B cell (primary cell): Measurements from ENCODE around the gene CYP2A13. TPM values are rescaled to one million over a fixed set of nuclear protein-coding genes. Genes with fewer than 3 reads are reported as not detected.

Source experiments
- ATAC-seq: fragments of 200-7000 bp; cut with Tn5 transposase; one replicate; pipeline ENCODE4 v1.10.0; 2021; ENCODE audit warnings: low read depth, mild to moderate bottlenecking, moderate number of reproducible peaks, moderate library complexity
- CTCF ChIA-PET: fragments of 350-600 bp; sonication (Branson Sonifier 250); formaldehyde crosslinking; loops from one replicate; lab custom pipeline; 2021; ENCODE audit warnings: antibody characterized with exemption, inconsistent platforms; lab: Charles Lee
- POLR2A ChIA-PET: fragments of 350-600 bp; sonication (Branson Sonifier 250); formaldehyde crosslinking; loops from one replicate; lab custom pipeline; 2021; ENCODE audit warnings: antibody characterized with exemption; lab: Charles Lee
- DNase-seq: peaks from one replicate; pipeline ENCODE4 v3.0.0; 2013
- H2AFZ ChIP-seq: 2 replicates; pipeline ENCODE4 v1.6.1; 2012; ENCODE audit warnings: mild to moderate bottlenecking, low read depth, low read length; ENCODE audit not compliant: insufficient read depth, poor library complexity, severe bottlenecking
- H3K27ac ChIP-seq, 2 donors: 1 replicate in 1 of 2; 2 replicates in 1 of 2; pipeline ENCODE4 v1.5.1; 2012 to 2013; ENCODE audit warnings: low read length in 2 of 2, mild to moderate bottlenecking in 2 of 2, moderate library complexity in 1 of 2
- H3K27me3 ChIP-seq, 4 experiments: fragments of 200-600 bp in 1 of 4; sonication (generic) in 1 of 4; replicated peaks in 1 of 4; 1 replicate in 2 of 4; 2 replicates in 2 of 4; pipeline versions ENCODE4 v1.6.1 to v1.7.0; 2013 to 2016; ENCODE audit warnings: low read length in 3 of 4, mild to moderate bottlenecking in 2 of 4, mixed read lengths in 1 of 4, moderate library complexity in 1 of 4; ENCODE audit not compliant: insufficient read depth in 4 of 4, control insufficient read depth in 3 of 4; ENCODE audit errors: control extremely low read depth in 1 of 4
- H3K36me3 ChIP-seq, 2 experiments: replicated peaks in 1 of 2; 1 replicate in 1 of 2; 2 replicates in 1 of 2; pipeline versions ENCODE4 v1.6.1 to v1.7.1; 2013; ENCODE audit warnings: low read length in 1 of 2; ENCODE audit not compliant: insufficient read depth in 2 of 2, control insufficient read depth in 1 of 2; ENCODE audit errors: control extremely low read depth in 1 of 2, extremely low read depth in 1 of 2
- H3K4me1 ChIP-seq, 2 donors: fragments of 200-600 bp in 1 of 2; sonication (generic) in 1 of 2; 1 replicate in 1 of 2; 2 replicates in 1 of 2; pipeline versions ENCODE4 v1.5.1 to v1.6.1; 2013 to 2017; ENCODE audit warnings: low read length in 2 of 2; ENCODE audit not compliant: control insufficient read depth in 2 of 2, insufficient read depth in 2 of 2
- H3K4me2 ChIP-seq: replicated peaks from 2 replicates; pipeline ENCODE3; 2012; ENCODE audit warnings: mild to moderate bottlenecking, low read depth, low read length; ENCODE audit not compliant: poor library complexity, severe bottlenecking
- H3K4me3 ChIP-seq, 5 experiments: fragments of 200-600 bp in 1 of 5; sonication (generic) in 1 of 5; 1 replicate in 3 of 5; 2 replicates in 2 of 5; pipeline versions ENCODE4 v1.5.1 to v1.7.0; 2011 to 2016; ENCODE audit warnings: low read length in 4 of 5, mild to moderate bottlenecking in 4 of 5, low read depth in 2 of 5, control low read depth in 1 of 5, moderate library complexity in 1 of 5; ENCODE audit not compliant: insufficient read depth in 1 of 5; ENCODE audit errors: control extremely low read depth in 1 of 5, extremely low read depth in 1 of 5
- H3K79me2 ChIP-seq: fragments of 200-600 bp; sonication (generic); one replicate; pipeline ENCODE4 v1.6.0; 2016; ENCODE audit warnings: low read length; ENCODE audit not compliant: control insufficient read depth, insufficient read depth
- H3K9ac ChIP-seq: fragments of 200-600 bp; sonication (generic); 2 replicates; pipeline ENCODE4 v1.6.1; 2017; ENCODE audit warnings: mild to moderate bottlenecking, low read length, moderate library complexity
- H3K9me3 ChIP-seq, 3 donors: one replicate each; pipeline versions ENCODE4 v1.6.1 to v1.7.1; 2013; ENCODE audit warnings: low read length in 2 of 3; ENCODE audit not compliant: control insufficient read depth in 2 of 3, insufficient read depth in 1 of 3; ENCODE audit errors: control extremely low read depth in 1 of 3
- H4K20me1 ChIP-seq: 2 replicates; pipeline ENCODE4 v1.6.0; 2012; ENCODE audit warnings: mild to moderate bottlenecking, low read length; ENCODE audit not compliant: insufficient read depth, control insufficient read depth, poor library complexity, severe bottlenecking
- H3K27ac Mint-ChIP-seq: one replicate; pipeline ENCODE4 v1.8.0; 2021; ENCODE audit warnings: mixed read lengths
- H3K27me3 Mint-ChIP-seq: one replicate; pipeline ENCODE4 v1.8.0; 2021; ENCODE audit warnings: mixed read lengths
- H3K4me1 Mint-ChIP-seq: one replicate; pipeline ENCODE4 v1.8.0; 2021; ENCODE audit warnings: mixed read lengths
- H3K4me3 Mint-ChIP-seq: one replicate; pipeline ENCODE4 v1.8.0; 2021; ENCODE audit warnings: mixed read lengths
- H3K9me3 Mint-ChIP-seq: one replicate; pipeline ENCODE4 v1.8.0; 2022; ENCODE audit warnings: mixed read lengths; ENCODE audit not compliant: insufficient read depth
- CTCF ChIP-seq: fragments of 200-600 bp; IDR thresholded peaks from one replicate; pipeline ENCODE4 v1.8.0; 2022; ENCODE audit warnings: antibody characterized with exemption, mild to moderate bottlenecking
- EZH2 ChIP-seq: IDR thresholded peaks from 2 replicates; pipeline ENCODE4 v1.6.1; 2012; ENCODE audit warnings: borderline replicate concordance, low read depth, mild to moderate bottlenecking, moderate library complexity, low read length; ENCODE audit not compliant: insufficient read depth, poor library complexity, severe bottlenecking
- WGBS: methylation state at CpG from one replicate; pipeline ENCODE4 v1.1.5; 2013; ENCODE audit warnings: missing lambda C conversion rate; ENCODE audit not compliant: insufficient coverage; 5-methylcytosine and 5-hydroxymethylcytosine counted together
- intact Hi-C: fragments of 100-400 bp; cut with micrococcal nuclease; formaldehyde crosslinking; loops from one replicate; pipeline ENCODE4 v1.10.0; 2022
- polyA plus RNA-seq: library from polyadenylated mRNA; depleted of rRNA; stranded (reverse); fragments of >200 nt; gene quantifications from 2 replicates; pipeline ENCODE4 v1.2.3, GENCODE V29; 2012
- total RNA-seq, 2 donors: library from RNA; stranded (reverse); fragments of 120-200 nt in 1 of 2; gene quantifications; 1 replicate in 1 of 2; 2 replicates in 1 of 2; pipeline versions ENCODE4 v1.2.3 to v1.2.4, GENCODE V29; 2013 to 2022

Gene CYP2A13
- total and polyA plus RNA-seq, 2 donors (not counting 1 experiment from before 2014, with no cell fraction given) = not detected

GRCh38 chr19:41136636-41137455 is 48.6 kb downstream of the CYP2A13 start:
- Histone ChIP-seq H3K79me2 (no peaks in the 10 kb centered on the region), H3K4me2 (peak overlapping the region; percentile 68), H3K4me3 (no peak overlapping the region), H2AFZ (no peak overlapping the region), H3K27me3 (peaks cover 0 to 4% (median 2%) of the 10 kb centered on the region in 4 experiments), H3K27ac (no peak overlapping the region), H4K20me1 (no peaks in the 10 kb centered on the region), H3K36me3 (no peaks in the 10 kb centered on the region), H3K9ac (no peak overlapping the region), H3K4me1 (peaks cover 0 to 11% of the 10 kb centered on the region in 2 donors), H3K9me3 (peaks cover 0 to 12% (median 0%) of the 10 kb centered on the region in 3 donors)
- peak overlapping the region; percentile 89 for H3K4me3 Mint-ChIP-seq
- peaks cover 27% of the 10 kb centered on the region for H3K27me3 Mint-ChIP-seq
- TF ChIP-seq CTCF (no peak), EZH2 (no peak)
- H3K9me3 Mint-ChIP-seq = no peaks in the 10 kb centered on the region
- ATAC-seq = no peak
- ChIA-PET POLR2A (no interaction called here), CTCF (interaction anchor here (1.3 to 1.4 kb wide), 2 partner anchors 10 to 68 kb away, joined by 3 to 6 read pairs; no protein-coding TSS in a partner anchor)
- intact Hi-C loops = no loop called here
- DNase-seq = no peak
- peaks cover 13% of the 10 kb centered on the region for H3K4me1 Mint-ChIP-seq
- H3K27ac Mint-ChIP-seq = peak overlapping the region; percentile 15
- WGBS = 97% methylated on average over 24 of the region's 31 CpGs

- H3K27ac ChIP-seq = no peak overlapping the region
- no peak overlapping the region for H2AFZ ChIP-seq
- peaks cover 0 to 4% (median 3%) of the 10 kb centered on the region in 4 experiments for H3K27me3 ChIP-seq
- H3K9ac ChIP-seq = no peak overlapping the region
- DNase-seq (peak; percentile 83), ATAC-seq (peak; percentile 86)
- H3K36me3 ChIP-seq = no peaks in the 10 kb centered on the region
- intact Hi-C loops = loop anchor here (1.0 kb wide), 1 partner anchor 17 kb away; no protein-coding TSS in a partner anchor
- H3K79me2 ChIP-seq = no peaks in the 10 kb centered on the region
- no peak overlapping the region for H3K4me3 Mint-ChIP-seq
- ChIA-PET POLR2A (interaction anchor here (0.6 to 0.7 kb wide), 2 partner anchors 152 to 256 kb away, joined by 3 read pairs; no protein-coding TSS in a partner anchor), CTCF (interaction anchor here (0.6 to 3.7 kb wide), 19 partner anchors 11 to 991 kb away, joined by 3 to 38 read pairs (median 3); no protein-coding TSS in a partner anchor)
- WGBS = 55% methylated on average over 3 of the region's 7 CpGs
- no peaks in the 10 kb centered on the region for H3K9me3 Mint-ChIP-seq
- no peaks in the 10 kb centered on the region for H3K4me1 ChIP-seq
- no peak overlapping the region for H3K4me3 ChIP-seq
- H3K27ac Mint-ChIP-seq = no peak overlapping the region
- peaks cover 18% of the 10 kb centered on the region for H3K27me3 Mint-ChIP-seq
- no peaks in the 10 kb centered on the region for H3K4me1 Mint-ChIP-seq
- peak; percentile 79 for TF ChIP-seq CTCF
- TF ChIP-seq EZH2 = no peak
- no peaks in the 10 kb centered on the region for H3K9me3 ChIP-seq
- H4K20me1 ChIP-seq = no peaks in the 10 kb centered on the region
- H3K4me2 ChIP-seq = no peak overlapping the region
These were observed 56.2 kb downstream of the CYP2A13 start for GRCh38 chr19:41144403-41144802.
